Measurements from ENCODE around the gene REL. TPM values are rescaled to one million over a fixed set of nuclear protein-coding genes. Genes with fewer than 3 reads are reported as not detected.
"Not testable (repeated sequence)": the region's sequence is repeated elsewhere in the genome, so short reads cannot be mapped to it uniquely, and the experiment has no call there.

The REL gene
- total and polyA plus RNA-seq, 4 experiments from 2014 or later, result 3.8 to 28.0 (median 19.4) TPM

GRCh38 chr2:60853531-60853930 is 27.8 kb upstream of the REL start:
- no peak for DNase-seq
- Mint-ChIP-seq H3K27ac (peak overlapping the region in 1 of 7 donors; percentile 48), H3K4me3 (no peak overlapping the region), H3K4me1 (peaks cover 0 to 2% (median 0%) of the 10 kb centered on the region in 4 donors), H3K27me3 (no peaks in the 10 kb centered on the region), H3K9me3 (no peaks in the 10 kb centered on the region), H3K36me3 (no peaks in the 10 kb centered on the region)
- Histone ChIP-seq H3K27me3 (ENCODE audit: insufficient read depth, low read length) (no peaks in the 10 kb centered on the region), H3K4me1 (ENCODE audit: insufficient read depth, low read length) (no peaks in the 10 kb centered on the region), H3K4me3 (ENCODE audit: low read length in 2 of 2) (no peak overlapping the region), H3K36me3 (ENCODE audit: insufficient read depth, low read length) (no peaks in the 10 kb centered on the region), H3K9me3 (ENCODE audit: control insufficient read depth in 1 of 2, low read length in 2 of 2) (no peaks in the 10 kb centered on the region), H3K27ac (ENCODE audit: low read depth, low read length) (no peak overlapping the region)
- ChIA-PET POLR2A (ENCODE audit: partially characterized antibody) (no interaction called here), CTCF (ENCODE audit: partially characterized antibody) (no interaction called here)
- intact Hi-C loops (cut with micrococcal nuclease), result no loop called here

- H3K4me3 ChIP-seq (ENCODE audit: low read length in 2 of 2), result no peak overlapping the region
- H3K4me1 Mint-ChIP-seq, result peaks cover 0 to 2% (median 0%) of the 10 kb centered on the region in 4 donors
- POLR2A ChIA-PET (ENCODE audit: partially characterized antibody), result no interaction called here
Measured at GRCh38 chr2:60855989-60856669, 25.2 kb upstream of the REL start.

DNA sequence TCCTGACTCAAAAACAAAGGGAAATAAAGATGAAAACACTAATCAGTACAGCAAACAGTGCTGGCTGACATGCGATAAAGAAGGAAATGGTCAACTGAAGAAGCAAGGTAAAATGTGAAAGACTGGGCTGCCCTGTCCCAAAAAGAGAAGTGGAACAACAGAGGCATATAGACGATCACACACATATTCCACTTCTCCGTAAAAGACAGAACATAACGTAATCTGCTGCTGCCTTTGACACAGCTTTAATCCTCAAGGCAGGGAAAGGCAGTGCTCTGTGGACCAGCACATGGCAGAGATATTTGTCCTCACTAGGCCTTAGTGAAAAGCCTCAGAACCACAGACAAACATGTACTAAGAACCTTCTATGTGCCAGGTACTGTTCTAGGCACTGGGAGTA is 24.3 kb upstream of the REL start:
- peak overlapping the region in 1 of 7 donors; percentile 37 for H3K27ac Mint-ChIP-seq
- ChIA-PET CTCF (ENCODE audit: partially characterized antibody) (no interaction called here), POLR2A (ENCODE audit: partially characterized antibody) (no interaction called here)
- no peaks in the 10 kb centered on the region for H3K36me3 ChIP-seq (ENCODE audit: insufficient read depth, low read length)
- no peak overlapping the region for H3K4me3 Mint-ChIP-seq
- no peaks in the 10 kb centered on the region for H3K27me3 ChIP-seq (ENCODE audit: insufficient read depth, low read length)
- no peak overlapping the region for H3K4me3 ChIP-seq (ENCODE audit: low read length in 2 of 2)
- H3K9me3 Mint-ChIP-seq, result peaks cover 0 to 4% (median 0%) of the 10 kb centered on the region in 8 donors
- H3K4me1 Mint-ChIP-seq, result peaks cover 0 to 2% (median 0%) of the 10 kb centered on the region in 4 donors
- intact Hi-C loops (cut with micrococcal nuclease), result no loop called here
- no peak overlapping the region for H3K27ac ChIP-seq (ENCODE audit: low read depth, low read length)
- H3K36me3 Mint-ChIP-seq, result no peaks in the 10 kb centered on the region
- H3K27me3 Mint-ChIP-seq, result peaks cover 1 to 9% of the 10 kb centered on the region in 2 donors
- DNase-seq, result no peak
- H3K9me3 ChIP-seq (ENCODE audit: control insufficient read depth in 1 of 2, low read length in 2 of 2), result no peaks in the 10 kb centered on the region
- no peaks in the 10 kb centered on the region for H3K4me1 ChIP-seq (ENCODE audit: insufficient read depth, low read length)

More at GRCh38 chr2:60855989-60856669, 25.2 kb upstream of the REL start:
- peak overlapping the region in 2 of 7 donors; percentile 3 to 32 for H3K27ac Mint-ChIP-seq
- H3K36me3 Mint-ChIP-seq, result no peaks in the 10 kb centered on the region
- no peak for DNase-seq
- CTCF ChIA-PET (ENCODE audit: partially characterized antibody), result no interaction called here
- Histone ChIP-seq H3K9me3 (ENCODE audit: control insufficient read depth in 1 of 2, low read length in 2 of 2) (no peaks in the 10 kb centered on the region), H3K27me3 (ENCODE audit: insufficient read depth, low read length) (no peaks in the 10 kb centered on the region), H3K27ac (ENCODE audit: low read depth, low read length) (no peak overlapping the region), H3K4me1 (ENCODE audit: insufficient read depth, low read length) (no peaks in the 10 kb centered on the region), H3K36me3 (ENCODE audit: insufficient read depth, low read length) (no peaks in the 10 kb centered on the region)
- H3K9me3 Mint-ChIP-seq, result no peaks in the 10 kb centered on the region
- H3K4me3 Mint-ChIP-seq, result no peak overlapping the region
- H3K27me3 Mint-ChIP-seq, result peaks cover 0 to 2% of the 10 kb centered on the region in 2 donors
- intact Hi-C loops (cut with micrococcal nuclease), result no loop called here

DNA sequence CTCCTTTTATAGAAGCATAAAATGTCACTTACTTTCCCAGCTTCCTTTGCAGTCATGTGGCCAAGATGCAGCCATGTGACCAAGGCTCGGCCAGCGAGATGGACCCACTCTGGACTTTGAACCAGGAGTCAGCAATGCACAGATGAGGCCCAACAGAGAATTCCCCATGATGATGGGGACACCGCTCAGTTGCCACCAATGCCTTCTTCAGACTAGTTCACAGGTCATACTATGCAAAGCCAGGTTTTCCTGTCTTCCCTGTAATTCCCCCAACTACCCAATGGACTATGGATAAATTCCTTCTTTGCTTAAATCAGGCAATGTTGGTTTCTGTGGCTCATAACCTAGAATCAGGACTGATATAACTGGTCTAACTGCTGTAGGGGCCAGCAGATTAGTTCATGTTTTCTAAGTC is 22.5 kb upstream of the REL start:
- H3K4me1 Mint-ChIP-seq, result peaks cover 0 to 2% (median 0%) of the 10 kb centered on the region in 4 donors
- POLR2A ChIA-PET (ENCODE audit: partially characterized antibody), result no interaction called here
- intact Hi-C loops (cut with micrococcal nuclease), result no loop called here

DNA sequence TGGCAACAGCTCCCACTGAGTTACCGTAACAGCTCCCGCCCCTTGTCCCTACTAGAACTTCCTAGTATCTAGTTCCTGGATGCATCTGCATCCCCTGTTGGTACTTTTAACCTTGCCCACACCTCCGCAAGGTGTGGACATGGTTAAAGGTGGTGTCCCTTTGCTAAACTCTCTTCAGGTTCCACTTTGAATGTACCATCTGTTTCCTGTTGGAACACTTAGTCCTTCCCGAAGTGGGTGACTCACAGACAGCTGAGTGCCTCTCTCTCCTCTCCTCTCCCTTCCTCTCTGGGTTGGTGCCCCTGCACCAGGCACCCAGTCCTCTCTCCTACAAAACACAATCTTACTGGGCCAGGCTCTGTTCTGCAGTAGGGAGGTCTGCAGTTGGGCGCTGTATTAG is 19.6 kb upstream of the REL start:
- H3K27ac Mint-ChIP-seq, result no peak overlapping the region

More for the DNA sequence above, 22.5 kb upstream of the REL start:
- Mint-ChIP-seq H3K27ac (no peak overlapping the region), H3K9me3 (peaks cover 0 to 4% (median 0%) of the 10 kb centered on the region in 8 donors), H3K36me3 (no peaks in the 10 kb centered on the region), H3K27me3 (peaks cover 6 to 13% of the 10 kb centered on the region in 2 donors), H3K4me3 (no peak overlapping the region)
- no peak for DNase-seq
- no peaks in the 10 kb centered on the region for H3K4me1 ChIP-seq (ENCODE audit: insufficient read depth, low read length)
- no peak overlapping the region for H3K27ac ChIP-seq (ENCODE audit: low read depth, low read length)
- no peaks in the 10 kb centered on the region for H3K9me3 ChIP-seq (ENCODE audit: control insufficient read depth in 1 of 2, low read length in 2 of 2)
- CTCF ChIA-PET (ENCODE audit: partially characterized antibody), result no interaction called here
- H3K27me3 ChIP-seq (ENCODE audit: insufficient read depth, low read length), result no peaks in the 10 kb centered on the region
- no peaks in the 10 kb centered on the region for H3K36me3 ChIP-seq (ENCODE audit: insufficient read depth, low read length)
- H3K4me3 ChIP-seq (ENCODE audit: low read length in 2 of 2), result no peak overlapping the region

GRCh38 chr2:60862642-60863041 is 18.7 kb upstream of the REL start:
- POLR2A ChIA-PET (ENCODE audit: partially characterized antibody), result no interaction called here
- Mint-ChIP-seq H3K4me3 (no peak overlapping the region), H3K36me3 (peaks cover 5 to 12% of the 10 kb centered on the region in 2 donors), H3K27me3 (peaks cover 6 to 13% of the 10 kb centered on the region in 2 donors), H3K27ac (no peak overlapping the region), H3K4me1 (peaks cover 7 to 10% (median 9%) of the 10 kb centered on the region in 4 donors), H3K9me3 (peaks cover 4 to 23% (median 11%) of the 10 kb centered on the region in 8 donors)
- CTCF ChIA-PET (ENCODE audit: partially characterized antibody), result interaction anchor here (1.1 kb wide), 1 partner anchor 155 kb away, joined by 3 read pairs; no protein-coding TSS in a partner anchor
- H3K4me1 ChIP-seq (ENCODE audit: insufficient read depth, low read length), result peaks cover 9% of the 10 kb centered on the region
- no peak overlapping the region for H3K4me3 ChIP-seq (ENCODE audit: low read length in 2 of 2)
- no peaks in the 10 kb centered on the region for H3K36me3 ChIP-seq (ENCODE audit: insufficient read depth, low read length)
- H3K27me3 ChIP-seq (ENCODE audit: insufficient read depth, low read length), result no peaks in the 10 kb centered on the region
- no peaks in the 10 kb centered on the region for H3K9me3 ChIP-seq (ENCODE audit: control insufficient read depth in 1 of 2, low read length in 2 of 2)
- DNase-seq, result no peak
- no peak overlapping the region for H3K27ac ChIP-seq (ENCODE audit: low read depth, low read length)
- intact Hi-C loops (cut with micrococcal nuclease), result no loop called here

More for the DNA sequence above, 19.6 kb upstream of the REL start:
- no peaks in the 10 kb centered on the region for H3K36me3 ChIP-seq (ENCODE audit: insufficient read depth, low read length)
- no peak overlapping the region for H3K4me3 ChIP-seq (ENCODE audit: low read length in 2 of 2)
- no peaks in the 10 kb centered on the region for H3K9me3 ChIP-seq (ENCODE audit: control insufficient read depth in 1 of 2, low read length in 2 of 2)
- H3K4me1 ChIP-seq (ENCODE audit: insufficient read depth, low read length), result no peaks in the 10 kb centered on the region
- Mint-ChIP-seq H3K4me3 (no peak overlapping the region), H3K27me3 (peaks cover 6 to 13% of the 10 kb centered on the region in 2 donors), H3K9me3 (peaks cover 0 to 16% (median 5%) of the 10 kb centered on the region in 8 donors), H3K36me3 (peaks cover 4 to 7% of the 10 kb centered on the region in 2 donors), H3K4me1 (peaks cover 0 to 1% (median under 1%) of the 10 kb centered on the region in 4 donors)
- no peak for DNase-seq
- no peak overlapping the region for H3K27ac ChIP-seq (ENCODE audit: low read depth, low read length)
- intact Hi-C loops (cut with micrococcal nuclease), result no loop called here
- H3K27me3 ChIP-seq (ENCODE audit: insufficient read depth, low read length), result no peaks in the 10 kb centered on the region
- ChIA-PET POLR2A (ENCODE audit: partially characterized antibody) (no interaction called here), CTCF (ENCODE audit: partially characterized antibody) (interaction anchor here (1.5 kb wide), 1 partner anchor 20 kb away, joined by 3 read pairs; the partner anchor contains the start of gene REL)

DNA sequence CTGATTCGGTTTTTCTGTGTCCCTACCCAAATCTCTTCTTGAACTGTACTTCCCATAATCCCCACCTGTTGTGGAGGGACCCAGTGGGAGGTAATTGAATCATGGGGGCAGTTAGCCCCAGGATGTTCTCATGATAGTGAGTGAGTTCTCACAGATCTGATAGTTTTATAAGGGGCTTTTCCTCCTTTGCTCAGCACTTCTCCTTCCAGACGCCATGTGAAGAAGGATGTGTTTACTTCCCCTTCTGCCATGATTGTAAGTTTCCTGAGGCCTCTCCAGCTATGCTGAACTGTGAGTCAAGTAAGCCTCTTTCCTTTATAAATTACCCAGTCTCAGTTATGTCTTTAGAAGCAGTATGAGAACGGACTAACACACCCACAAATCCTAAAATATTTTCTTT is 16.0 kb upstream of the REL start:
- H3K9me3 ChIP-seq (ENCODE audit: control insufficient read depth in 1 of 2, low read length in 2 of 2); CTCF ChIA-PET (ENCODE audit: partially characterized antibody); H3K36me3 ChIP-seq (ENCODE audit: insufficient read depth, low read length); H3K27ac ChIP-seq (ENCODE audit: low read depth, low read length); intact Hi-C loops (cut with micrococcal nuclease); DNase-seq; H3K27me3 ChIP-seq (ENCODE audit: insufficient read depth, low read length); H3K4me3 ChIP-seq (ENCODE audit: low read length in 2 of 2); H3K27ac Mint-ChIP-seq; H3K4me3 Mint-ChIP-seq: not testable (repeated sequence)
- POLR2A ChIA-PET (ENCODE audit: partially characterized antibody), result interaction anchor here (6.4 kb wide), 1 partner anchor 16 kb away, joined by 99 read pairs; the partner anchor contains the start of gene REL
- peaks cover 6 to 33% (median 16%) of the 10 kb centered on the region in 8 donors for H3K9me3 Mint-ChIP-seq
- peaks cover 11 to 18% of the 10 kb centered on the region in 2 donors for H3K36me3 Mint-ChIP-seq
- H3K4me1 ChIP-seq (ENCODE audit: insufficient read depth, low read length), result peaks cover 19% of the 10 kb centered on the region
- H3K27me3 Mint-ChIP-seq, result peaks cover 6 to 11% of the 10 kb centered on the region in 2 donors
- peaks cover 13 to 23% (median 16%) of the 10 kb centered on the region in 4 donors for H3K4me1 Mint-ChIP-seq

Measured in CD4-positive, alpha-beta memory T cell (primary cell).